H1 (cell line): ENCODE results near the gene SLC24A5. TPM values are rescaled to one million over a fixed set of nuclear protein-coding genes. Genes with fewer than 3 reads are reported as not detected.

Source experiments
- NRF1 ChIP-seq: IDR thresholded peaks from 2 replicates; pipeline ENCODE4 v1.6.1; 2011; ENCODE audit warnings: mild to moderate bottlenecking, low read depth, low read length, improper control_type of control experiment
- RNF2 ChIP-seq: fragments of 200-900, 300-1000 bp; sonication (generic); IDR thresholded peaks from 2 replicates; pipeline ENCODE4 v1.7.1; 2016; ENCODE audit warnings: borderline replicate concordance, low read depth, mild to moderate bottlenecking, antibody characterized with exemption, low read length; ENCODE audit not compliant: poor library complexity, severe bottlenecking; ENCODE audit errors: missing control alignments
- polyA plus RNA-seq, 7 experiments: library from polyadenylated mRNA; depleted of rRNA in 3 of 7; stranded (reverse) in 5 of 7; unstranded in 2 of 7; fragments of >200 nt in 5 of 7; fragments of 200-250 nt in 2 of 7; gene quantifications; 1 replicate in 5 of 7; 2 replicates in 1 of 7; 4 replicates in 1 of 7; pipeline versions ENCODE4 v1.2.1 to v1.2.3, GENCODE V29; 2011 to 2013; ENCODE audit warnings: missing spikeins in 2 of 7, mixed read lengths in 2 of 7
- total RNA-seq: library from RNA; stranded (reverse); fragmentation: NEBNext Ultra II Directional; extraction: Animal tissue kit (Norgen Biotek cat#: 25700); gene quantifications from 2 replicates; pipeline ENCODE4 v1.2.1, GENCODE V29; 2021

The SLC24A5 gene
- total and polyA plus RNA-seq, 2 of the 8 experiments (the other 6 are each of a cell fraction or from before 2014, with no cell fraction given): not detected

- TF ChIP-seq RNF2 (no peak), NRF1 (no peak)
These were observed 34.7 kb upstream of the SLC24A5 start (continued) for GRCh38 chr15:48086133-48086532.
